DOHH2 (cell line): ENCODE measurements around the gene MPPED1.

Experiments used
- H3F3A ChIP-seq: fragments of 200-600 bp; sonication (generic), shearing (Covaris generic); 2 replicates; pipeline ENCODE4 v1.6.0; 2016; ENCODE audit warnings: antibody characterized with exemption, mild to moderate bottlenecking; ENCODE audit not compliant: control insufficient read depth, insufficient read depth
- H3K27ac ChIP-seq: fragments of 200-600 bp; sonication (generic); 2 replicates; pipeline ENCODE4 v1.5.1; 2014; ENCODE audit warnings: low read depth, mild to moderate bottlenecking, low read length, moderate library complexity
- H3K27me3 ChIP-seq: fragments of 200-600 bp; sonication (generic); 2 replicates; pipeline ENCODE4 v1.6.1; 2014; ENCODE audit warnings: mild to moderate bottlenecking, low read length, mixed read lengths; ENCODE audit not compliant: control insufficient read depth
- H3K36me3 ChIP-seq: fragments of 200-600 bp; sonication (generic); 2 replicates; pipeline ENCODE4 v1.6.1; 2014; ENCODE audit warnings: mild to moderate bottlenecking, low read length, moderate library complexity, mixed read lengths; ENCODE audit not compliant: control insufficient read depth
- H3K4me1 ChIP-seq: fragments of 200-600 bp; sonication (generic); 2 replicates; pipeline ENCODE4 v1.6.1; 2014; ENCODE audit warnings: mild to moderate bottlenecking, low read length, mixed read lengths; ENCODE audit not compliant: control insufficient read depth
- H3K4me2 ChIP-seq: fragments of 200-600 bp; sonication (generic); 2 replicates; pipeline ENCODE4 v1.6.0; 2014; ENCODE audit warnings: mild to moderate bottlenecking, low read length, moderate library complexity
- H3K4me3 ChIP-seq: fragments of 200-600 bp; sonication (generic); 2 replicates; pipeline ENCODE4 v1.5.1; 2014; ENCODE audit warnings: mild to moderate bottlenecking, low read length, mixed read lengths
- H3K79me2 ChIP-seq: fragments of 200-600 bp; sonication (generic); 2 replicates; pipeline ENCODE4 v1.6.1; 2014; ENCODE audit warnings: mild to moderate bottlenecking, low read length, mixed read lengths; ENCODE audit not compliant: control insufficient read depth
- H3K9me2 ChIP-seq: fragments of 200-600 bp; sonication (generic); replicated peaks from 2 replicates; pipeline ENCODE4 v1.6.1; 2014; ENCODE audit warnings: mild to moderate bottlenecking, low read length, mixed read lengths; ENCODE audit not compliant: control insufficient read depth
- H3K9me3 ChIP-seq: fragments of 200-600 bp; sonication (generic); 2 replicates; pipeline ENCODE4 v1.6.1; 2014; ENCODE audit warnings: antibody characterized with exemption, low read length, mixed read lengths; ENCODE audit not compliant: control insufficient read depth, insufficient read depth
- H4K20me1 ChIP-seq: fragments of 200-600 bp; sonication (generic); 2 replicates; pipeline ENCODE4 v1.6.0; 2014; ENCODE audit warnings: low read depth, mild to moderate bottlenecking, antibody characterized with exemption, low read length, moderate library complexity; ENCODE audit not compliant: control insufficient read depth, insufficient read depth
- EZH2phosphoT487 ChIP-seq: fragments of 200-600 bp; sonication (generic); IDR thresholded peaks from 2 replicates; pipeline ENCODE4 v1.6.1; 2017; ENCODE audit warnings: borderline replicate concordance, mild to moderate bottlenecking, antibody characterized with exemption, low read length, moderate library complexity, mixed read lengths
- TF ChIP-seq, protein P1 (sequence below): fragments of 200-600 bp; sonication (generic); IDR thresholded peaks from one replicate; pipeline ENCODE4 v1.5.1; 2014; ENCODE audit warnings: antibody characterized with exemption, mild to moderate bottlenecking, low read depth, low read length; ENCODE audit not compliant: poor library complexity, severe bottlenecking

The MPPED1 gene

DNA sequence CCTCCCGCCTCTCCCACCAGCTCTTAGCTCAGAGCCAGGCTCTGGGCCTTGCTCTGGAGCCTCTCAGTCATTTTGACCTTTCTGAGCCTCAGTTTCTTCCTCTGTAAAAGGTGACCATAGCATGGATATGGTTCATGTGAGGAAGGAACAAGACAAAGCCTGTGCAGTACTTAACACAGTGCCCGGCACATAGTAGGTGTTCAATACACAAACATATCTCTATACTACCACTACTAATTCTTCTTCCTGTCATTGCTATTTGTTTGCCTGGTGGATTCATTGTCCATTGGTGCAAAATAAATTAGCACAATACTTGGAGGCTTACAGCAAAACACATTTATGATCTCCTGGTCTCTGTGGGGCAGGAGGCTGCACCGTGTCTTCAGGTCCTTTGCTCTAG is 21.6 kb upstream of the MPPED1 start:
- Histone ChIP-seq H3F3A (no peaks in the 10 kb centered on the region), H3K79me2 (no peaks in the 10 kb centered on the region), H3K4me3 (no peak overlapping the region), H3K27me3 (peaks cover 2% of the 10 kb centered on the region; the same call in 1 of the 2 replicates), H3K4me2 (no peak overlapping the region), H3K4me1 (no peaks in the 10 kb centered on the region), H3K9me3 (no peaks in the 10 kb centered on the region), H3K36me3 (no peaks in the 10 kb centered on the region), H4K20me1 (no peaks in the 10 kb centered on the region), H3K9me2 (no peaks in the 10 kb centered on the region), H3K27ac (no peak overlapping the region)
- no peak for TF ChIP-seq EZH2phosphoT487
- TF ChIP-seq, protein P1, sequence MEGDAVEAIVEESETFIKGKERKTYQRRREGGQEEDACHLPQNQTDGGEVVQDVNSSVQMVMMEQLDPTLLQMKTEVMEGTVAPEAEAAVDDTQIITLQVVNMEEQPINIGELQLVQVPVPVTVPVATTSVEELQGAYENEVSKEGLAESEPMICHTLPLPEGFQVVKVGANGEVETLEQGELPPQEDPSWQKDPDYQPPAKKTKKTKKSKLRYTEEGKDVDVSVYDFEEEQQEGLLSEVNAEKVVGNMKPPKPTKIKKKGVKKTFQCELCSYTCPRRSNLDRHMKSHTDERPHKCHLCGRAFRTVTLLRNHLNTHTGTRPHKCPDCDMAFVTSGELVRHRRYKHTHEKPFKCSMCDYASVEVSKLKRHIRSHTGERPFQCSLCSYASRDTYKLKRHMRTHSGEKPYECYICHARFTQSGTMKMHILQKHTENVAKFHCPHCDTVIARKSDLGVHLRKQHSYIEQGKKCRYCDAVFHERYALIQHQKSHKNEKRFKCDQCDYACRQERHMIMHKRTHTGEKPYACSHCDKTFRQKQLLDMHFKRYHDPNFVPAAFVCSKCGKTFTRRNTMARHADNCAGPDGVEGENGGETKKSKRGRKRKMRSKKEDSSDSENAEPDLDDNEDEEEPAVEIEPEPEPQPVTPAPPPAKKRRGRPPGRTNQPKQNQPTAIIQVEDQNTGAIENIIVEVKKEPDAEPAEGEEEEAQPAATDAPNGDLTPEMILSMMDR, result no peak

DNA sequence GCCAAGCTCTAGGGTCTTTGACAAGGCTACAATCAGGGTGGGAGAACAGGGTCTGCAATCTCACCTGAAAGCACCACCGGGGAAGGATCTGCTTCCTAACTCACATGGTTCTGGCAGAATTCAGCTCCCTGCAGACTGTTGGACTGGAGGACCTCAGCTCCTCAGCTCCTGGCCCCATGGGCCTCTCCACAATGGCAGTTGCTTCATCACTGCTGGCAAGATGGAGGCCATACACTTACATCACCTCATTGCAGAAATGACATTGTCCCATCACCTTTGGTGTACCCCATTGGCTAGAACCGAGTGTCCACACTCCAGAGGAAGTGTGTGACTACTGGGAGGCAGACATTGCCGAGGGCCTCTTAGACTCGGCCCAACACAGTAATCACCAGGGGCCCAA is 20.9 kb upstream of the MPPED1 start:
- Histone ChIP-seq H3K9me2 (no peaks in the 10 kb centered on the region), H3K4me2 (no peak overlapping the region), H3K27ac (no peak overlapping the region), H3K4me3 (no peak overlapping the region), H4K20me1 (no peaks in the 10 kb centered on the region), H3K27me3 (peaks cover 1% of the 10 kb centered on the region; the same call in 1 of the 2 replicates), H3K9me3 (no peaks in the 10 kb centered on the region), H3K4me1 (no peaks in the 10 kb centered on the region), H3K36me3 (no peaks in the 10 kb centered on the region), H3K79me2 (no peaks in the 10 kb centered on the region), H3F3A (no peaks in the 10 kb centered on the region)
- TF ChIP-seq EZH2phosphoT487, result no peak

DNA sequence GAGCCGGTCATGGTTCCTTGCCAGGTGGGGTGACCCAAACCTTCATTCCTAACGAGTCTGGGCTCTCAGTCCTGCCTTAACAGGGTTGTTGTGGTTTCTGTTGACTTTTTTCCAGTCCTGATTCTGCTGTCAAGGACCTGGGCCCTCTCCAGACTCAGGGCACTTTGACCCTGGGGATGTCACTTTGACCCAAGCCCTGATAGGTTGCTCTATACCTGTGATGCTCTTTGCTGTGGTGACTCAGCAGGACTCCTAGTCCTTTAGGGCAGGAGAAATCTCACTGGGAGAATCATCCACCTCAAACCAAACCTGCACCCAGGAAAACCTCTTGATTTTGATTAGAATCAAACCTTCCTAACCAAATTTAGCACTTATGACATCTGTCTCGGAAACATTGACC is 20.5 kb upstream of the MPPED1 start:
- Histone ChIP-seq H4K20me1 (no peaks in the 10 kb centered on the region), H3K9me3 (no peaks in the 10 kb centered on the region), H3K36me3 (no peaks in the 10 kb centered on the region), H3K9me2 (no peaks in the 10 kb centered on the region), H3K27me3 (no peaks in the 10 kb centered on the region), H3K4me2 (no peak overlapping the region), H3K4me1 (no peaks in the 10 kb centered on the region), H3K79me2 (no peaks in the 10 kb centered on the region), H3F3A (no peaks in the 10 kb centered on the region), H3K27ac (no peak overlapping the region), H3K4me3 (no peak overlapping the region)
- TF ChIP-seq, protein P1, result no peak
- no peak for TF ChIP-seq EZH2phosphoT487

DNA sequence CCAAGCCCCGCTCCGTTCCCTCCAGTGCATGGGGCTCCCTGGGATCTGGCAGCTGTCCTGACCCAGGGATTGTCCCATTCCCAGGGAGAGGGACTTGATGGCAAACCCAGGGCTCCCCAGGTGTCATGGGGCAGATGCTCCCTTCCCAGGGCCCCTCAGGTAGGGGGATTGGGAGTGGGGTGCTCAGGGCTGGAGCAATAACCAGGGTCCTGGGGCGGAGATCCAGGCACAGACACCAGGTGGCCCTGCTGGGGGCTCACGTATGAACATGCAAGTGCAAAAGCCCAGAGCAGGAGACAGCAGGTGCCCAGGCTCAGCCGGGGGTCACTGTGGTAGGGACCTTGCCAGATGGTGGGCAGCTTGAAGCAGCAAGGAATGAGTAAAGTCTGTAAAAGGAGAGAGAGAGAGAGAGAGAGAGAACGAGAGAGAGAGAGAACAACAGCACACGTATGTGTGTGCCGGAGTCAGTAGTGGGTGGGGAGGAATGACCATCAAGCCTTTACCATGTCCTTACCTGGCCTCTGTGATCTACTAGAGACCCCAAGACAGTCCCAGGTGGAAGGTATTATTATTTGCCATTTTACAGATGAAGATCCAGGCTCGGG is 19.3 kb upstream of the MPPED1 start:
- no peaks in the 10 kb centered on the region for H3K9me2 ChIP-seq
- no peak overlapping the region for H3K4me3 ChIP-seq
- H4K20me1 ChIP-seq, result no peaks in the 10 kb centered on the region
- TF ChIP-seq EZH2phosphoT487, result no peak
- TF ChIP-seq, protein P1, result no peak
- H3K4me2 ChIP-seq, result no peak overlapping the region
- no peaks in the 10 kb centered on the region for H3K36me3 ChIP-seq
- H3K9me3 ChIP-seq, result no peaks in the 10 kb centered on the region
- no peak overlapping the region for H3K27ac ChIP-seq
- no peaks in the 10 kb centered on the region for H3K79me2 ChIP-seq
- H3K27me3 ChIP-seq, result no peaks in the 10 kb centered on the region
- H3F3A ChIP-seq, result no peaks in the 10 kb centered on the region
- H3K4me1 ChIP-seq, result no peaks in the 10 kb centered on the region
